ENCODE data around the gene NPY4R.
"Not testable (repeated sequence)": the region's sequence is repeated elsewhere in the genome, so short reads cannot be mapped to it uniquely, and the experiment has no call there.

NPY4R gene, protein sequence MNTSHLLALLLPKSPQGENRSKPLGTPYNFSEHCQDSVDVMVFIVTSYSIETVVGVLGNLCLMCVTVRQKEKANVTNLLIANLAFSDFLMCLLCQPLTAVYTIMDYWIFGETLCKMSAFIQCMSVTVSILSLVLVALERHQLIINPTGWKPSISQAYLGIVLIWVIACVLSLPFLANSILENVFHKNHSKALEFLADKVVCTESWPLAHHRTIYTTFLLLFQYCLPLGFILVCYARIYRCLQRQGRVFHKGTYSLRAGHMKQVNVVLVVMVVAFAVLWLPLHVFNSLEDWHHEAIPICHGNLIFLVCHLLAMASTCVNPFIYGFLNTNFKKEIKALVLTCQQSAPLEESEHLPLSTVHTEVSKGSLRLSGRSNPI

DNA sequence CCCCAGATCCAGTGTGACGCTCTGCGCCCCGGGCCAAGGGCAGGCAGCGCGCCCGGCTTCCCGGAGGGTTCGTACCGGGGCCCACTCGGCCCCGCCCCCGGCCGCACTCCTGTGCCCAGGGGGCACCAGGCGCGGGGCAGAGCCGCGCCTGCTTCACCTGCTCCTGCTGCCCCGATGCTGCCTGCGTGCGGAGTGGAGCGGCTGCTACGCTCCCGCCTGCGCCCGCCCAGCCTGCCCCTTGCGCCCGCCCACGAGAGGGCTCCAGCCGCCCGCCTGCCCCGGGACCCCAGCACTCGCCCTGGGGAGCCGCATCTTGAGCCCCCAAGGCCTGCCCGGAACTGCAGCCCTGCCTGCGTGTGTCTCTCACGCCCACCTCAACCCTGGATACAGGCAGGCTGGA is at the start of gene NPY4R:
Gene NPY4R, minus strand, starts transcription at position 194 of the 400 bp plus-strand sequence. CDS start 3,323 bp downstream, outside the sequence.
- not testable (repeated sequence) for DNase-seq (ENCODE audit: low read depth)

DNA sequence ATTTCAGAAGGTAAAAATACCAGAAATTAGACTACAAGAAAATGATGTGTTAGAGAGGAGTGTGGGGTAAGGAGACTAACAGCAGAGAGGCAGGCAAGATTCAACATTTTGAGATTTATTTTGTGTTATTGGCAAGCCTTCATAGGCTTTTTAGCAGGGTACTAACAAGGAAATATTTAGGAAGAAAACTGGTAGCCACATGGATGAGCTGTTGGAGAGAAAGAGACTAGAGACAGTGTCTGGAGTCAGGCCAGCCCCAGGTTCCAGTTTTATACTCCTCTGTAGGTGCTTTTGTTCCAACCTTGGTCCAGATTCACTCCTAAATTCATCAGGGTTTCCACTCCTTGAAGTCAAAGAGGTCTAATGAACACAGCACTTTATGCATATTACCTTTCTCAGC is 49.6 kb upstream of the NPY4R start:
- no peak for DNase-seq (ENCODE audit: low read depth)

DNA sequence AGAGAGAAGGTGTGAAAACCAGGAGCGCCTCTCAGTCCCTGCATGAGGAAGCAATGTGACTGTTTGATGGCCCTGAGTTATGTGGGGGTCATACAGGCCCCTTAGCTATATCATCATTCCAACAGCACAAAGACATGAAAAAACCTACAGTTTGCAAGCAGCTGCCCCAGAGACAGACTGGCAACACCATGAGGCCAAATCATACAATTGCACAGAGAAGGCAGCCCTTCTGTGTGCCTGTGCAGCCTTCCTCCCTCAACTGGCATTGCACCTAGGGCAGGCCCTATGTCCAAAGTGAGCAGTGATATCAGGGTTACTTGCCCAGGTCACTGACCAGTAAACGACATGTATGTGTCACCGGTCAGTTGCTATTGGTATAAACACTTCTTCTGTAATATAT is 49.1 kb upstream of the NPY4R start:
- DNase-seq (ENCODE audit: low read depth): no peak

DNA sequence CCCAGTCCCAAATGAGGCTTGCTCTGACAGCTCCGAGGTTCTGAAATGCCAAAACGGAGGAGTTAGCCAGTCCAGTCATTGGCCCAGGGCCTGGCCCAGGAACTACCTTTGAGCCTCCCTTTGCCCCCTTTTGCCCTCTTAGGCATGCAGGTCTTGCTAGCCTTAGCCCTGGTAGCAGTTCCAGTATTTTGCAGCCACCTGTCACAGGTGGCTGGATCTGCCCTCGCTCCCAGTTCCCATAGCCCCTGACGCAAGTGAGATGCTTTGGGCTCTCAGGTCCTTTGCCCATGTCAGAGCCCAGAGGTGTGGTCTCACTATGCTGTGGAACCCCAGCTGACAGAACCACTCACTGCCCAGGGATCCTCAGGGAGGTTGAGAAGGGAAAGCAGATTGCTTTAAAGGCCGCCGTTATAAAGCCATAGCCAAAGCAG is 48.7 kb upstream of the NPY4R start:
- DNase-seq (ENCODE audit: low read depth): no peak

DNA sequence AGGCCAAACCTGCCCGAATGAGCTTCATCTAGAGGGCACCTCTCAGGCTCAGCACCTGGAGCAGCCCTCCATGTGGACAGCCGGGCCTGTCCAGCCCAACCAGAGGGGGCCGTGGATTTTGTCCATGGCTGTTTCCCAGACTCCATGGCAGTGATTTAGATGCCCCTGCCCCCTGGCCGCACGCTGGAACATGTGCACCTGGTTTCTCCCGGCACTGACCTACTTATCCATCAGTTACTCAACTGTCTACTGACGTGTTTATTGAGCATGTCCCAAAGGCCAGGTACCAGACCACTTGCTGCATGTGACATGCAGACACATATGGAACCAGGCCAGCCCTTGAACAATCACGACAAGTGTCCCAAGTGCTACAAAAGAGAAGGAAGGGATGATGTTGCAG is 47.6 kb upstream of the NPY4R start:
- DNase-seq (ENCODE audit: low read depth): not testable (repeated sequence)

DNA sequence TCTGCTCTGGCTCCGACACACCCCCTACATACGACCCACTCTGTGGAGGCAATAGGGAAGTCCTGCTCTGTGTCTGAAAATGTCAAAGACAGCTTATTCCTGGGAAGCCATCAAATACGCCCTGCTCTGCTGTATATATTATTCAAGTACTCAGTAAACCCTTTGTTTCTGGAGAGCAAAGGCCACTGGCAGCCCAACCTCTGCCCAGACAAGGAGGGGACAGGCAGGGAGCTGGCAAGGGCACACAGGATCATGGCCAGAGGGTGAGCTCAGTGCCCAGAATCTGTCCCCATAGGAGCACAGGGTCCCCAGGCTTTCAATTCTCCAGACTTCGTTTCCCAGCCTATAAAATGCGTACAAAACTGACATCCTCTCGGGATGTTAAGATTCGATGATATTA is 47.0 kb upstream of the NPY4R start:
- not testable (repeated sequence) for DNase-seq (ENCODE audit: low read depth)

DNA sequence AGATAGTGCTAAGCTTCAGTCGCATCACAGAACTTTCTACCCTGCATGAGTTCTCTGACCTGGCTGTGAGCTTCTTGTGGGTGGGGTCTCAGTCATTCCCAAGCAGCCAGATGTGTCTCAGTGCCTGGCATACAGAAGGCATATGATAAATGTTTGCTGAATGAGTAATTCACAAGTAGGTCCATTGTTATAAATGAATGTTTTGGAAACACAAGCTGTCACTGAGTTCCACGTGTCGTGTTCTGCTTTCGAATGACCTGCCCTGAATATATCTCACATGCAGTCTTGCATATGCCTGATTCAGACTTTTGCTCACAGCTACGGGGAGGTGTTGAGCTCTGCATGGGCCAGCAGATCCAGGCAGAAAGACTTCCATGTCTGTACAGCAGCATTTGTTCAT is 46.2 kb upstream of the NPY4R start:
- not testable (repeated sequence) for DNase-seq (ENCODE audit: low read depth)

DNA sequence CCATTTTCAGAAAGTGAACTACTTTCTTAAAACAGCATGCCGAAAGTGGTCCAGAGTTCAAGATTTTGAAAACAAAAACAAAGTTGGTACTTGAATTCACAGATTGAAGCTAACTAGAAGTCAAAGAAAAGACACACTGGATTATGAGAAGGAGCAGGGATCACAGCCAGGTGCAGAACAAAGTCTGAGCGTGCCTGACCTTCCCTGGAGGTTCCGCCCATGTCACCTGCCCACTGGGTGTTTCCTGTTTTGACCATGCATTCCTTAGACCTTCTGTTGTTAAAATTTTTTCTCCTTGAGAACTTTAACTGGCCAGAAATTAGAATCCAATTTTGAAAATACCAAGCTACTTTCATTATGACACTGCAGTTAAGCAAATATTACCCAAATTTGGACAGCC is 34.2 kb upstream of the NPY4R start:
- DNase-seq (ENCODE audit: low read depth): not testable (repeated sequence)

DNA sequence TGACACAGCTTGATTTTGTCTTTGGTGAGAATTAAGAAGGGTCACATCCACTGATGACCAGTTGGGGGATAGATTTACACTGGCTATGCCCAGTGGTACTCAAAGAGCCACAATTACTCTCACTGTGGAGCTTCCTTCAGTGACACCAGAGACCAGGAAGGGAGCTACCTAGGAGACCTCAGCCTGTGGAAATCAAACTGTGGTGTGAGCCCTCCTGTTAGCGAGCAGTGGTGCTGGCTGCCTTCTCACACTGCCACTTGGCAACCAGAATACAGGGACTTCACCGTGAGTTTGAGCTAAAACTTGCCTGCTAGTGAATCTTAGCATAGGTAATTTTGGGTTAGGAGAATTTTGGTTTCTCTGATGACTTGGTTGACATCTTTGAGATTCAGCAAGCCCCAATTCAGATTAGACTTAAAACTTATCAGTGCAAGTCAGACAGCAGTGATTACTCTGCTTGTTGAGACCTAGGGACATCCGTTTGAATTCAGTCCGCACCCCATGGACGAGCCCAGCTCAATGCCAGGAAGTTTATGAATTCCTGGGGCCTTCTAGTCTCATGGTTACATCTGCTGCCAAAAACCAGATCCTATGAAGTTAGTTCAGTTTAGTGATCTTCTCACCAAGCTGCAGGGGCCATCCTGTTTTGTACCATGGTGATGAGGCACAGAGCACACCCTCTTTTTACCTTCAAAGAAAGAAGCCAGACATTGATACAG is 33.4 kb upstream of the NPY4R start:
- DNase-seq (ENCODE audit: low read depth): not testable (repeated sequence)

DNA sequence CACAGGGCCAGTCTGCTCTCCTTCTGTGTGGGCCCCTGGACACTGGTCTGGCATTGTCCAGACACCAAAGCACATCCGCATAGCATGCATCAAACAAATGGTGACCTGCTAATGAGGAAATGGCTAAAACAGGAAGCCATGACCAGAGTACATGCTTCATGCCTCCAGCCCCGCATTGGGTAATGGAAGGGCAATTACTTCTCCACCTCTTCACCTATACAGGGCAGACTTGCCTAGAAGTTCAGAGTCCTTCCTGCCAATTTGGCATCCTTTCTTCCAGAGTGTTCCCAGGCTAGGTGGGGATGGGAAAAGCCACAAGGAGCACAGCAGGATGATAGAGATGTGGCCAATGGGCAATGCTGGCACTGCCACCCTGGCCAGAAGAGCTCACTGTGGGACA is 32.1 kb upstream of the NPY4R start:
- not testable (repeated sequence) for DNase-seq (ENCODE audit: low read depth)

DNA sequence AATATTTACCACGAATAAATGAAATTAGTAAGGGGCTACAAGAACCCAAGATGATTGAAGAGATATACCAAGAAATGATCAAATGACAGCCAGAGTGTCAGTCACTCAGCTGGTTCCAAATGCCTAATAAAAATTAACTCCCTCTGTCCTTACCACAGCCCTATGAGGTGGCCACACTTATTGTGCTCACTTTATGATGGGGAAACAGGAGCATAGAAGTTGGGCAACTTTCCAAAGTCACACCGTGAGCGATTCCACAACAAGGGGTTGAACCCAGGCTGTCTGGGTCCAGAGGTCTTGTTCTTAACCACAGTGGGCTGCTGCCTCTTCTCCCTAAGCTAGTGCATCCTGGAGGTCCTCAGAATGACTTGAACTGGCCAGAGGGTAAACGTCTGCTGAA is 31.6 kb upstream of the NPY4R start:
- not testable (repeated sequence) for DNase-seq (ENCODE audit: low read depth)

DNA sequence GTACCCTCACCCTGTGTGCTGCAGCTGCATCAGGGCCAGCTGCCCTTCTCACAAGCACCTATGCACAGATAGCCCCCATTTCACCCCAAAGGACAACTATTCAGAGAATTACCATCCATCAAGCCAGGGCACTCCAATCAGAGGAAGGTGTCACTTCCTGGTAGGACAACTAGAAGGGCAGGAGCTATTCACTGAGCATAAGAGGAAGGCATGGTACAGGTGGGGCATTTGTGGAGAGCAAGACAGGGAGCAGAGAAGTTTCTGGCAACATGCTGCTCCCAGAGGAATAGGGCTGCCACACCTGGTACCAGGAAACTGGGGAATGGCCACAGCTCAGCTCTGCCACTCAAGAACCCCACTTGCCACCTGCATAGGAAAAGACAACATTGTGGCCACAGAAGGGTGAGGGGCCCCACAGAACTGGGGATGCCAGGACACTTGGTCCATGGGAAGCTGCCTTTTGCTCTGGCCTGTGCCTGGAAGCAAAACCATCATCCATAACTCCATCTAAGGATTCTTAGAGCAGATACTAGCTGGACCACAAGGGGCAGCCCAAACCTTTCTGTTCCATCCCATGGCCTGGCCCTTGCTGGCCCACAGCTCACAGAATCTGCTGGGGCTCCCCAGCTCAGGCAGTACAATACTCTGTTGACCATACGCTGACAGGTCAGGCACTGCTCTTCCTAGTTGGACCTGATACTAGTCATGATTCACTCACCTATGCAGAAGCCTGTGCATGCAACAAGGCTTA is 25.8 kb upstream of the NPY4R start:
- DNase-seq (ENCODE audit: low read depth): not testable (repeated sequence)

DNA sequence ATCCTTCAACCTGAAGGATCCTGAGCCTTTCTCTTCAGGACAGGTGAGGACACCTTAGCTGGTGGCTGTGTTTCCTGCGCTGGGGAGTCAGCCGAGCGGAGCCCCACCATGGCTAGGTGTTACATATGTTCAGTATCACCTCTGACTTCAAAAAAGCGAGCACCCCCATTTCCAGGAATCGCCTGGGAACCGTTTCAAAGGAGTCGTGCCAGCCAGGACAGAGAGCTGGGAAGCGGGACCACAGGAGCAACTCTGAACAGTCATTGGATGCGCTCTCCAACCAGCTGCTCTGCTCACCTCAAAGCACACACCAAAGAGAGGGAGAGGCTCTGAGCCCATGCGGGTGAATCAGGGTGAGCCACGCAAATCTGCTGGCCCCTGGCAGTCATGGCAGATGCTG is 24.5 kb upstream of the NPY4R start:
- DNase-seq (ENCODE audit: low read depth): not testable (repeated sequence)

DNA sequence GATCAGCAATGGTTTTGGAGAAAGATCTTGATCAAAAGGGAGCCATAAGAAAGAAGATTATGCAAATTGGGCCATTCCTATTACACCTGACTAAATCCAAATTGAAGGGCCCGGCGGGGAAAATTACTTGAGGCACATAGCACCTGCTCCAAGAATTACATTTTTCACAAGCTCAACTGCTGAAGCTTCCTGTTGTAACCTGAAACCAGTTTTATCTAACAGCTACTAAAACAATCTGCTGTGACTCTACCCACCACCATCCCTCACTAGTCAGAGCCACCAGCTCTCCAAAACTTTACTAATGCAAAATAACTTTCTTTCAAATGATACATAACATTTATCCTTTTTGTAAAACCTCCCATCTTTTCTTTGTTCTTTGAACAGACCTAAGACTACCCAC is 20.7 kb upstream of the NPY4R start:
- not testable (repeated sequence) for DNase-seq (ENCODE audit: low read depth)

DNA sequence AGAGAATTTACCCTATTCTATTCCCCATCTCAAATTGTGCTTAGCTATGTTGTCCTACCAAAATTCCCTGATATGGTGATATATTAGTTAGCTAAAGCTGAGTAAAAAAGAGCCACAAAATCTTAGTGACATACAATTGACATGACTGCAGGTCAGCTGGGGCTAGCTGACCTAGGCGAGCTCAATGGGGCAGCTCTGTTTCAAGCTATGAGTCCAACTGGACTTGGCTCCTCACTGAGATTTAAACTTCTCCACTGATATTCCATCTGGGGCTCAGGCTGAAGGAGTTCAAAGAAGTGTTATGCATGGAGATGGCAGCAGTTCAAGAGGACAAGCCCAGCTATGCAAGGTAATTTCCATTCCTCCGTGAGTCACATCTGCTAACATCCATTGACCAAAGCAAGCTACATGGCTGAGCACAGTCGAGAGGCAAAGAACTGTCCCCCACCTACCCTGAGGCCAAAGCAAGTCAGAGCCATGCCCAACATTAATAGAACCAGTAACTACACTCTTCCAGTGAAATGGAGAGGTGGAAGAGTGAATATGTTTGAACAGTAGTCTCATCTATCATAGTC is 9.1 kb upstream of the NPY4R start:
- DNase-seq (ENCODE audit: low read depth): not testable (repeated sequence)

DNA sequence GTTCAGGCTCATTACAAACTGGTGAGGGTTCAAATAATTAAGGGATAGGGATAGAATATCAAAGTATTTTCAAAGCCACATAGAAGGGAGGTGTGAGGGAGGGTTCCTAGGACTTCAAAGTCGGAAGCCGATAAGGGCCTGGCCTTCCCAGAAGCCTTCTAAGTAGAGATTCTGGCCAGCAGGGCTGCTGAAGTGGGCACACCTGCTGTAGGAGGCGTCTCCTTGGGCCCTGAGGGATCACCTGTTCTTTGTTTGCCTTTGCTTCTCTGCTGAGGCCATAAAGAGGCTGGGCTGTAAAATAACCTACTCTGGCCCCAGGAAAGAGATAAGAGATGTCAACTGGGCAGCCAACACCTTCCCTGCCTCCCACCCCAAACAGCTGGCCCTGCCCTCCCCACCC is 8.0 kb upstream of the NPY4R start:
- not testable (repeated sequence) for DNase-seq (ENCODE audit: low read depth)

DNA sequence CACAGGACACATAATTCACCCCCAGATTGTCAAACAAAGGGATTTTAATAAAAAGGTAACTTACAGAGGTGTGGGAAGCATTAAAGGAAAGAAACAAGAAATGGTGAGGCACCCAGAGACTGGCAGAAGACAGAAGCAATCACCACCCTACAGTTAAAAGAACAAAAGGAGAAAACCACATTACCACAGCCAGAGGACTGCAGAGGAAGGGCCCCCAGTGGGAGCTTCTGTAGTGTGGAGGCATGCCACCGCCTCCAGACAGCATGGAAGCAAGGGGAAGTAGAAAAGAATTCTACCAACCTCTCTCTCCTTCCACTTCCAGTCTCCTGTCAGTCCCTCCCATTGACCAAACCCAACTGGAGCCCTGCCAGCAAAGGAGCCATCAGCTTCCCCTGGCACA is 4.4 kb upstream of the NPY4R start:
- not testable (repeated sequence) for DNase-seq (ENCODE audit: low read depth)

DNA sequence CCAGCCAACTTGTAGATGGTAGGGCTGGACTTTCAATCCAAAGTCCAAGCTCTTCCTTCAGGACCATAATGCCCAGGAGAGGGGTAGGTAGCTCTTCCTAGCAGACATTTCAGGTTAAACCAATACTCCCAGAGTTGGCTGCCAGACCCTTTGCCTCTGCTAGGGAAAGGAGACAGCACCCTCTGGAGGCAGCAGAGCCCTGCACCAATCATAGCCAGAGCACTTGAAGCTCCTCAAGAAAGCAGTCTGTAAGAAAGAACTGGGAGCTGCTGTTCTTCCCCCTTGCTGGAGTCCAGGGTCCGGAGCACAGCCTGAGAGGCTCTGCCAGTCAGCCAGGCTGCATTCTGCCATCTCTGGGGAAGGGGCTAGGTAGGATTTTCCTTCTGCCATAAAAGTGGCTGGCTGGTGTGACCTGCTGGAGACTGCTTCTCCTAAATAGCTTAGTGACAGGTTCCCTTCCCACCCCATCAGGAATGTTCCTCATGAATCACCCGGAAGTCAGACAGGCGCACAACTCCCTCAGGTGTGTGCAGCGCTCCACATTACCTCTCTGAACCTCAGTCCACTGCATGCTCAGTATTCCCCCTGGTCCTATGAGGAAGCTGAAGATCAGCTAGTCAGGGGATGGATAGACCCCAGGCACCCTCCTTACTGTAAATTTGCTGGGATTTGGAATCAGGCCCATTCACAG is 2.5 kb upstream of the NPY4R start:
- not testable (repeated sequence) for DNase-seq (ENCODE audit: low read depth)

DNA sequence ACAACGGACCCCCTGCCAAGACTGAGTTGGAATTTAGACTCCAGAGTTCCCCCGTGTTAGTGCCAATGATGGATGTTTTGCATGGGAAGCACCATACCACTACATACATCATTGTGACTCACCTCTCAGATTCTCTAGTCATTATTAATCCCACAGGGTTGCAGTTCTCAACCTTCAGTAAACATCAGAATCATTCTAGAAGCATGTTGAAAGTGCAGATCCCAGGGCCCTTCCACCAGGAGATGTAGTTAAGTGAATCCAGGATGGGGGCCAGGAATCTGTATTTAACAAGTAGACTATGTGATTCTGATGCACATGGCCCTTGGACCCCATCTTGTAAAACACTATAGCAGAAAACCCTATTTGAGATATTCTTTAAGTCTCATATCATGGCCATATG is 2.1 kb downstream of the NPY4R start:
- peak; percentile 68 for DNase-seq (ENCODE audit: low read depth)

DNA sequence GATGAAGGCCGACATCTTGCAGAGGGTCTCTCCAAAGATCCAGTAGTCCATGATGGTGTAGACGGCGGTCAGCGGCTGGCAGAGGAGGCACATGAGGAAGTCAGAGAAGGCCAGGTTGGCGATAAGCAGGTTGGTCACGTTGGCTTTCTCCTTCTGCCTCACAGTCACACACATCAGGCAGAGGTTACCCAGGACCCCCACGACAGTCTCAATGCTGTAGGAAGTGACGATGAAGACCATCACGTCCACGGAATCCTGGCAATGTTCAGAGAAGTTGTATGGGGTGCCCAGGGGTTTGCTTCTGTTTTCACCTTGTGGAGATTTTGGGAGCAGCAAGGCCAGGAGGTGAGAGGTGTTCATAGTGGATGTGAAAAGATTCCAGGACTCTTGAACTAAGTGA is 3.5 kb downstream of the NPY4R start:
- DNase-seq (ENCODE audit: low read depth): not testable (repeated sequence)

DNA sequence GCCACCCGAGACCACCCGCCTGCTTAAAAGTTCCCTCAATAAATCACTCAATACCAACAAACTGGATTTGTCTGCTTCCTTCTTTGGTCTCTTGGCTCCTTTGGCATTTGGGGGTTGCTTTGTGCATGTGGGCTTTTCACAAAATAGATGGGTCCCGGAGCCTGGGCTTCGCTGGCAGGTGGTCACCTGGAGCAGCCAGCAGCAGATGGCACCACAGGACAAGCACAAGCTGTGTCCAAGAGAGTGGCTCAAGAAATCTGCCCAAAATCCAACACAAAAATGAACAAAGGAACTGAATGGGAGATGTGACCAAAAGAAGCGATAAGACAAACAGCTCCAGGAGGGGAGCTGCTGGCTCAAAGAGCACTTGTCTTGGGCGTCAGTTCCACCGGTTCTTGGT is 6.2 kb downstream of the NPY4R start:
- DNase-seq (ENCODE audit: low read depth): not testable (repeated sequence)

DNA sequence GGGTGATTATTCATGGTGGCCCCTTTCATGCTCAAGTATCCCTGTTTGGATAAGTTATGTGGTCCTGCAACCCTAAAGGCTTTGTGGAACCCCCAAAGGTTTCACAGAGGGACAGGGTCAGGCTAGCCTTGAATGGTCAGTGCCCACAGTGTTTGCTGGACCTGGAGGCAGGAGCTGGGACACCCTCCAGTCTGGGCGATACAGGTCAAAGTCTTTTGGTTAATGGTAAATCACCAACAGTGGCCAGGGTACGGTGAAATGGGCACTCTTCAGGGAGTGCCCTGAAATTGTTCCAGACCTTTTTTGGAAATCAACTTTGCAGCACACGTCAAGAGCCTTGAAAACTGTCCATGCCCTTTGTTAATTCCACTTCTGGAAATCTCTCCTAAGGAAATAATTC is 8.7 kb downstream of the NPY4R start:
- not testable (repeated sequence) for DNase-seq (ENCODE audit: low read depth)
